Raji (cell line): Measurements from ENCODE around the gene SMIM24.

Source experiments
- POLR2A ChIP-seq: IDR thresholded peaks from 2 replicates; pipeline ENCODE4 v1.6.1; 2011; ENCODE audit warnings: low read depth, low read length, control low read depth; ENCODE audit not compliant: insufficient read depth

SMIM24 gene

DNA sequence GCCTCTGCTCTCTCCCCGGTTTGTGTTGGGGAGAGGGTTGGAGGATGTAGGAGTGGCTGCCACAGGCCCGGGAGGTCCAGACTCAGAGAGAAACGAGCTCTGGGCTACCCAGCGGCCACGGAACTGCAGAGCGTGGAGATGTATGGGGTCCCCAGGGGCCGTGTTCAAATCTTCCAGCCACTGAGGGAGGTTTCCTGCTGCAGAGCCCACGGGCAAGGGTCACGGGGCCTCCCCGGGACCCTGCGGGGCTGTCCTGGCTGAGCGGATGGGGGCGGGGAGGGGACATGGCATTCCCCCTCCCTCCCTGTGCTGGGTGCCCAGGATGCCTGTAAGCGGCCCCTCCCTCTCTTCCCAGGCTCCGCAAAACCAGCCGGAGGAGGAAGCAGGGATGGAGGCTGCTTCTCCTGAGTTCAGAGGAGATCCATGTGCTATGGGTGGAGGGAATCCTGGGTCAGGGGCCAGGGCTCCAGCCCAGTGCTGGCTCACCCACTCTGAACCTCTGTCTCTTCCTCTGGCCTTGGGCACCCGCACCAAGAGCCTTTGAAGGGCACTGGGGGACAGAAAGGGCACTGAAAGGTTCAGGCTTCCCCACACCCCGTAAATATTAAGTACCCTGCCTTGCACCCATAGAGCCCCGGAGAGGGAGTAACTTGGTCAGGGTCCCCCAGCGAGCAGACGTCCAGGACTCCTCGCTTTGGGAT lies 22.6 kb downstream of the SMIM24 start:
- TF ChIP-seq POLR2A: no peak

- no peak for TF ChIP-seq POLR2A
These were observed 23.3 kb downstream of the SMIM24 start for GRCh38 chr19:3456925-3457527.

GRCh38 chr19:3455960-3456601 lies 24.2 kb downstream of the SMIM24 start:
- no peak for TF ChIP-seq POLR2A

DNA sequence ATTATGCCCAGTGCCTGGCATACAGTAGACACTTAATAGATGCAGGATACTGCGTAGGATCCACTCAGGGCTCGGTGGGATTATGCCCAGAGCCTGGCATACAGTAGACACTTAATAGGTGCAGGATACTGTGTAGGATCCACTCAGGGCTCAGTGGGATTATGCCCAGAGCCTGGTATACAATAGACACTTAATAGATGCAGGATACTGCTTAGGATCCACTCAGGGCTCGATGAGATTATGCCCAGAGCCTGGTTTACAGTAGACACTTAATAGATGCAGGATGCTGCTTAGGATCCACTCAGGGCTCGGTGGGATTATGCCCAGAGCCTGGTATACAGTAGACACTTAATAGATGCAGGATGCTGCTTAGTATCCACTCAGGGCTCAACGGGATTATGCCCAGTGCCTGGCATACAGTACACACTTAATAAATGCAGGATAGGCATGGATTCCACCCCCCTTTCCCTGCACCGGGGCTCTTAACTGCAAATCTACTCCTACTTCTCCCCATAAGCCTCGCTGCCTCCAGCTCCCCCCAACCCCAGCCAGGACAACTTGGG lies 24.9 kb downstream of the SMIM24 start:
- TF ChIP-seq POLR2A: no peak

DNA sequence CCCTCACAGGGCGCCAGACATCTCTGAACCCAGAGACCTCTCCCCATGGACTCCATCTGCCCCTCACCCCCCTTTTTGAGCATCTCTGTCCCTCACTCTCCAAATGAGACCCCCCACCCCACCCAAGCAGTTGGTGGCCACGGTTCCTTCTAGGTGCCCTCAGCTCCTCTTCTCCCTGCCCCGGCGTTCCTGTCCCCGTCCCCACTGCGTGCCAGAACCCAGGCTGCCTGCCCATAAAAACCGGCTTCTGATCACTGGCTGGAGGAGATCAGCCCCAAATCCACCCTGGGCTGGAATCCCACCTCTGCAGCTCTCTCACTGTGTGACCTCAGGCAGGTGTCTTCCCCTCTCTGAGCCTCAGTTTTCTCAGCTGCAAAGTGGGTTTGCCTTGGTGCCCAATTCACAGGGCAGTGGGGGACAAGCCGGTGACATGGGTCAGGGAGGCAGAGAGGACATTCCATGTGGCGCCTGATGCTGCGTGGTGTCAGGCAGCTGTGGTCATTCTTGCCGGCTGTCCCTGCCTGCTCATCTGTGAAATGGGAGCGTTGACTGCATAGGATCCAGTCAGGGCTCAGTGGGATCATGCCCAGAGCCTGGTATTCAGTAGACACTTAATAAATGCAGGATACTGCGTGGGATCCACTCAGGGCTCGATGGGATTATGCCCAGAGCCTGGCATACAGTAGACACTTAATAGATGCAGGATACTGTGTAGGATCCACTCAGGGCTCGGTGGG lies 25.5 kb downstream of the SMIM24 start:
- TF ChIP-seq POLR2A: no peak

DNA sequence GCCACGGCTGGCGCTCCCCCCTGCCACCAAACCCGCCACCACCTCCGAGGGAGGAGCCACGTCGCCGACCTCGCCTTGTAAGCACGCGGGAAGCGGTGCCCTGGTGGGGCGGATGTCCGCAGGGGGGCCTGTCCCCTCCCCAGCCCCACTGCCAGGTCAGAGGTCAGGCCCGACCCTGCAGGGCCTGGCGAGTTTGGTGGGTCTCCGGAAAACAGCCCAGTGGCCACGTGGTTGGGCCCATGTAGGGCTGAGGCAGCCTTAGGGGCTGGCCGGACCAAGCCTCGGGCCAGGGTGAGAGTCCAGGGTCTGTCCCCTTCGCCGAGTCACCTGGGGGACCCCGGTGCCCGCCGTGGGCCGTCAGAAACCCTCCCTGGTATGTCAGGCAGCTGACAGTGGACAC lies 26.5 kb downstream of the SMIM24 start:
- no peak for TF ChIP-seq POLR2A

DNA sequence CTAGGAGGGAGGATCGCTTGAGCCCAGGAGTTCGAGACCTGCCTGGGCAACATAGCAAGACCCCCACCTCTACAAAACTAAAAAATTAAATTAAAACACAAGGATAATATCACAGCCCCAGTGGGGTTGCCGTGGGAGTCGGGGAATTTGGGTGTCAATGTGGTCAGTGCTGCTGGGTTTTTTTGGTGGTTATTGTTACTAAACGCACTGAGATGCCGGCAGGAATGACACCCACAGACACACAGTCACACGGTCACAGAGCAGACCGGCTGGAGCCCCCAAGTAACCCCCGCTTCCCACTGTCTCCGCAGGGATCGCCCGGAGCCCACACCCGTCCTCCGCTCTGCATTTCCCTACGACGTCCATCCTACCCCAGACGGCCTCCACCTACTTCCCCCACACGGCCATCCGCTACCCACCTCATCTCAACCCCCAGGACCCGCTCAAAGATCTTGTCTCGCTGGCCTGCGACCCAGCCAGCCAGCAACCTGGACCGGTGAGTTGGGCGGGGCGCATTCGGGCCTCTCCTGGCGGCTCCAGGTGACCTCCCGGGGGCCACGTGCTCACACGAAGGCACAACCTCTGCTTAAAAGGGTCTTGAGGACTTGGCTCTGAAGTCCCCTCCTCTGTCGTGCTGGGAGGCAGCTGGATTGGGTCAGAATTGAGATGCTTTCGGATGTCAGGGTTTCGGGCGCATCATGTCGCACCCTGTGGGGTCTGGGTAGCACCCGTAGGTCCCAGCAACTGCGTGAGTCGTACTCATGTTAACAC lies 28.0 kb downstream of the SMIM24 start:
- no peak for TF ChIP-seq POLR2A

DNA sequence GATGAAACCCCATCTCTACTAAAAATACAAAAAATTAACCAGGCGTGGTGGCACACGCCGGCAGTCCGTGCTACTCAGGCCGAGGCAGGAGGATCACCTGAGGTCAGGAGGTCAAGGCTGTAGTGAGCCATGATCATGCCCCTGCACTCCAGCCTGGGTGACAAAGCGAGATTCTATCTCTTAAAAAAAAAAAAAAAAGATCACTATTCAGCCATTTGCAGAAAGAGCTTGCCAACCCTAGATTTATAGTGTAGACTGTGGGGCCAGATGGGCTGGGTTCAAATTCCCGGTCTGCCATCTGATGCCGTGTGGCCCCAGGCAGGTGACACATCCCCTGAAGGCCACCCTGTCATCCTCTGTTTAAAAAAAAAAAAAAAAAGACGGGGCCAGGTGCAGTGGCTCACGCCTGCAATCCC lies 28.9 kb downstream of the SMIM24 start:
- no peak for TF ChIP-seq POLR2A

DNA sequence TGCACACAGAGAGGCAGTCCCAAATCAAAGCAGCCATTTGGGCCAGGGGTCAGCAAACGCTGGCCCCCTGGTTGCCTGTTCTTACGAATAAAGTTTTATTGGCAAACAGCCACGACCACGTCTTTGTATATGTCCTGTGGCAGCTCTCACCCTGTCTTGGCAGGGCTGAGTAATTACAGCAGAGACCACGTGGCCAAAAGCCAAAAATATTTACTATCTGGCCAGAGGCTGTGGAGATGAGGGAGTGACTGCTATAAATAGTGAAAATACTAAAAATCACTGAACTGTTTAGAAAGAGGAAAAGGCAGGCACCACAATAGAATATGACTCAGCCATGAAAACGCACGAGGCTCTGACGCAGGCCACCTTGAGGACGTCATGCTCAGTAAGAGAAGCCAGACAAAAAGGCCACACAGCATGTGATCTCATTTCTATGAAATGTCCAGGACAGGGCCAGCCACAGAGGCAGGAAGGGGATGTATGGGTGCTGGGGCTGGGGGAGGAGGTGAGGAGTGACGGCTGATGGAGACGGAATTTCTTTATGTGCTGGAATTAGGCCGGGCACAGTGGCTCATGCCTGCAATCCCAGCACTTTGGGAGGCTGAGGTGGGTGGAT lies 29.4 kb downstream of the SMIM24 start:
- TF ChIP-seq POLR2A: no peak

DNA sequence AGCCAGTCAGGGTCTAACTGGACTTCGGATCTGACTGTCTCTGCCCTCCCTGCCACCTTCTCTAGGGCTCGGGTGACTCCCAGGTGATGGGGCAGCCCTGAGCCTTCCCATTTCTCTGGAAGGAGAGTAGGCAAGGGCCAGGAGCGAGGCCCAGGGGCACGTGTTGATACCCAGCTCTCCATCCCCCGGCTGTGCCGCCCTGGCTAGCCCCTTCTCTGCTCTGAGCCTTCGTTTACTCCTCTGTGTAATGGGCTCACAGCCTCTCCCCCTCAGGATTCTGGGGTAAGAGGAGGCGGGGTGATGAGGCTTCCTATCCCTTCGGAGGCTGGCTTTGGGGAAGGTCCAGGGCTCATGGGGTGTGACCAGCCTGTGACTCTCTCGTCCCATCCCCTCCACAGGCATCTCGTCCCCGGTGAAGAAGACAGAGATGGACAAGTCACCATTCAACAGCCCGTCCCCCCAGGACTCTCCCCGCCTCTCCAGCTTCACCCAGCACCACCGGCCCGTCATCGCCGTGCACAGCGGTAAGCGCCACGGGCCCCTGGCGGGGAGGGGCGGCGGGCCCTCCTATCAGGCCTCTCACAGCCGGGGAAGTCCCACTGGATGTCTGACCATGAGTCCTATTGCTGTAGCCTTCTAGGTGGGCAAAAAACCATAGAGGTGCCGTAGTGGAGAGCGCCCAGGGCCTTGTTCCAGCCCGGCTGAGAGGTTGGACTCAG lies 31.6 kb downstream of the SMIM24 start:
- TF ChIP-seq POLR2A: no peak

- TF ChIP-seq POLR2A: no peak
These were observed 35.6 kb downstream of the SMIM24 start for GRCh38 chr19:3444695-3445234.

DNA sequence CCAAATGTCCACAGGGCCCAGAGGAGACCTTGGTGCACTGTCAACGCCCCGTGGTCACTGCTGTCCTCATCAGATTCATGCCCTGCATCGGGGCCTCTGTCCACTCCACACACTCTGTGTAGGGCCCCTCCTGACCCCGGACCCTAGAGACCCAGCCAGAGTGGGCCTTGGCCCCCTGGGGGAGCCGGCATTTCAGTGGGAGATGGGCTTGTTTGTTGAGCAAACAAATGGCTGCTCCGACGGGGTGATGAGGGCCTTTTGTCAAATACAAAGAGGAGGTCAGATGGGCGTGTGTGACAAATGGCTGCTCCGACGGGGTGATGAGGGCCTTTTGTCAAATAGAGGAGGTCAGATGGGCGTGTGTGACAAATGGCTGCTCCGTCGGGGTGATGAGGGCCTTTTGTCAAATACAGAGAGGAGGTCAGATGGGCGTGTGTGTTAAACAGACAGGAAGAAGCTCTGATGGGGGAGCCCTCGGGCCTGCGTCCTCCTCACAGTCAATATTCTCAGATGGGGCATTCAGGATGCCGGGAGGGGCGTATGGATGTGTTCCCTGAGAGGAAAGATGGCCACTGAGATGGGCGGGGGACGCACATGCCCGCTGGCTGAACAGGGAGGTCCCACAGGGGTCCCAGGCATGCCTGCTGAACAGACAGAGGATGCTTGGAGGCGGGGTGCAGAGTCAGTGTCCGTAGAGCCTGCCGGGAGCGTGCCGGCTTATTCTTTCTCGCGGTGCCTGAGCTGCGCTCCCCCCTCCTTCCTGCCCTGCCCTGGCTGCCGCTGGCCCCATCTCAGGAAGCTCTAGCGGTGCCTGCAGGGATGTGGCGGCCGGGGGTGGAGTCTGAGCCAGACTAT lies 36.3 kb downstream of the SMIM24 start:
- TF ChIP-seq POLR2A: no peak
